ENCODE data around the gene CLIC4. TPM values are rescaled to one million over a fixed set of nuclear protein-coding genes. Genes with fewer than 3 reads are reported as not detected.
"Not testable (repeated sequence)": the region's sequence is repeated elsewhere in the genome, so short reads cannot be mapped to it uniquely, and the experiment has no call there.

The CLIC4 gene
- polyA plus RNA-seq, 1 donor (not counting 4 experiments of a cell fraction or from before 2014, with no cell fraction given), result 130 TPM

DNA sequence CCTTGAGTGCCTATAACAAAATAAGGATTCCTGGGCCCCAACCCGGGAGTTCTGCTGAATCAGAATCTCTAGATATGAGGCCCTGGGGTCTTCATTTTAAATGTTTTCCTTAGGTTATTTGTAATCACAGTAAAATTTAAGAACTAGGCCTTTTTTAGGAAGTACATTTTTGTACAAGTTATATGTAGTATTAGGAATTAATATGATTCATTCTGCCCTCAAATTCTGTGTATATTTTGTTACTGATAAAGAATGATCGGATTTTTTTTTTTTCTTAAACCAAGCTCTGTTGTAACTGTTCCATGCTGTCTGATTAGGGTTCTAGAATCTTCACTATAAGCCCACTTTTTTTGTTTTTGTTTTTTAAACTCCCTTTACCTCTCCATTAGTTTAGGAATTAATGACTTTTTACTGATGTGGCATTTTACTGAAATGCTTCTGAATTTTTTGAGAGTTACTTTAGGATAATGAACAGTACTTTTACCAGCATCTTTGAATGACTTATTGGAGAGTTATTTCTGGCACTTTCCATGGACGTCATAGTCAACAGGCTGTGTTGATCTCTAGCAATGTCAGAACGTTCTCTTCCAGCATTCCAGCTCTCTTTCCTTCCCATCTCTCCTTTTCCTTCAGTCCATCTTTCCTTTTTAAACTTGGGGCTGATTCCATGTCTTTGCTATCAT, 48.3 kb downstream of the CLIC4 start:
- no peaks in the 10 kb centered on the region for H3K4me1 ChIP-seq (ENCODE audit: control insufficient read depth, extremely low read depth, insufficient read depth, low read length)
- dilution Hi-C loops (cut with MboI; ENCODE audit: extremely low pct_ligation_motif_present, low sequenced_read_pairs), result no loop called here
- no peak overlapping the region for H3K27ac ChIP-seq (ENCODE audit: control insufficient read depth, insufficient read depth, low read length)
- H3K36me3 ChIP-seq (ENCODE audit: control insufficient read depth in 2 of 2, extremely low read depth in 1 of 2, insufficient read depth in 2 of 2, low read length in 2 of 2), result peaks cover 3 to 4% of the 10 kb centered on the region in 2 experiments
- H3K9me1 ChIP-seq (ENCODE audit: control insufficient read depth, extremely low read depth, insufficient read depth, low read length), result no peaks in the 10 kb centered on the region
- no peaks in the 10 kb centered on the region for H3K9me3 ChIP-seq (ENCODE audit: control insufficient read depth, low read depth, low read length)
- H3K9ac ChIP-seq (ENCODE audit: control insufficient read depth, extremely low read depth, insufficient read depth, low read length), result no peak overlapping the region
- TF ChIP-seq, protein P1, sequence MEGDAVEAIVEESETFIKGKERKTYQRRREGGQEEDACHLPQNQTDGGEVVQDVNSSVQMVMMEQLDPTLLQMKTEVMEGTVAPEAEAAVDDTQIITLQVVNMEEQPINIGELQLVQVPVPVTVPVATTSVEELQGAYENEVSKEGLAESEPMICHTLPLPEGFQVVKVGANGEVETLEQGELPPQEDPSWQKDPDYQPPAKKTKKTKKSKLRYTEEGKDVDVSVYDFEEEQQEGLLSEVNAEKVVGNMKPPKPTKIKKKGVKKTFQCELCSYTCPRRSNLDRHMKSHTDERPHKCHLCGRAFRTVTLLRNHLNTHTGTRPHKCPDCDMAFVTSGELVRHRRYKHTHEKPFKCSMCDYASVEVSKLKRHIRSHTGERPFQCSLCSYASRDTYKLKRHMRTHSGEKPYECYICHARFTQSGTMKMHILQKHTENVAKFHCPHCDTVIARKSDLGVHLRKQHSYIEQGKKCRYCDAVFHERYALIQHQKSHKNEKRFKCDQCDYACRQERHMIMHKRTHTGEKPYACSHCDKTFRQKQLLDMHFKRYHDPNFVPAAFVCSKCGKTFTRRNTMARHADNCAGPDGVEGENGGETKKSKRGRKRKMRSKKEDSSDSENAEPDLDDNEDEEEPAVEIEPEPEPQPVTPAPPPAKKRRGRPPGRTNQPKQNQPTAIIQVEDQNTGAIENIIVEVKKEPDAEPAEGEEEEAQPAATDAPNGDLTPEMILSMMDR (optimal IDR thresholded peaks at IDR 0.05 in 1 of 3, IDR thresholded peaks at IDR 0.05 in 1 of 3, conservative IDR thresholded peaks at IDR 0.05 in 1 of 3; ENCODE audit: extremely low read depth in 1 of 3, insufficient read depth in 2 of 3, low read length in 3 of 3), result no peak
- no peak for TF ChIP-seq EZH2 (IDR thresholded peaks at IDR 0.05; ENCODE audit: low read length)
- H3K79me2 ChIP-seq (ENCODE audit: control insufficient read depth, insufficient read depth, low read length), result peaks cover 66% of the 10 kb centered on the region
- no peaks in the 10 kb centered on the region for H3K27me3 ChIP-seq (ENCODE audit: control insufficient read depth, extremely low read depth, insufficient read depth, low read length)
- H3K4me2 ChIP-seq (ENCODE audit: control insufficient read depth, extremely low read depth, insufficient read depth, low read depth, low read length), result no peak overlapping the region
- H4K20me1 ChIP-seq (ENCODE audit: control insufficient read depth, extremely low read depth, insufficient read depth, low read length), result no peaks in the 10 kb centered on the region
- DNase-seq (ENCODE audit: low read depth, low spot score) (no peak), FAIRE-seq (no peak)
- no peak overlapping the region for H2AFZ ChIP-seq (ENCODE audit: control insufficient read depth, low read length)
- no peak overlapping the region for H3K4me3 ChIP-seq (ENCODE audit: control insufficient read depth in 2 of 3, extremely low read depth in 1 of 3, insufficient read depth in 2 of 3, low read depth in 1 of 3, low read length in 3 of 3)

DNA sequence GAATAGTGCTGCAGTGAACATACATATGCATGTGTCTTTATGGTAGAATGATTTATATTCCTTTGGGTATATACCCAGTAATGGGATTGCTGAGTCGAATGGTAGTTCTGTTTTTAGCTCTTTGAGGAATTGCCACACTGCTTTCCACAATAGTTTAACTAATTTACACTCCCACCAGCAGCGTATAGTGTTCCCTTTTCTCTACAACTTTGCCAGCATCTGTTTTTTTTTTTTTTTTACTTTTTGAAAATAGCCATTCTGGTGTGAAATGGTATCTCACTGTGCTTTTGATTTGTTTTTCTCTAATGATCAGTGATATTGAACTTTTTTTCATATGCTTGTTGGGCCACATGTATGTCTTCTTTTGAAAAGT, 48.9 kb downstream of the CLIC4 start:
- H3K9me1 ChIP-seq (ENCODE audit: control insufficient read depth, extremely low read depth, insufficient read depth, low read length); H3K4me2 ChIP-seq (ENCODE audit: control insufficient read depth, extremely low read depth, insufficient read depth, low read depth, low read length); H2AFZ ChIP-seq (ENCODE audit: control insufficient read depth, low read length); dilution Hi-C loops (cut with MboI; ENCODE audit: extremely low pct_ligation_motif_present, low sequenced_read_pairs); H3K27me3 ChIP-seq (ENCODE audit: control insufficient read depth, extremely low read depth, insufficient read depth, low read length); H3K36me3 ChIP-seq (ENCODE audit: control insufficient read depth in 2 of 2, extremely low read depth in 1 of 2, insufficient read depth in 2 of 2, low read length in 2 of 2); H3K27ac ChIP-seq (ENCODE audit: control insufficient read depth, insufficient read depth, low read length); H3K4me3 ChIP-seq (ENCODE audit: control insufficient read depth in 2 of 3, extremely low read depth in 1 of 3, insufficient read depth in 2 of 3, low read depth in 1 of 3, low read length in 3 of 3); H3K9me3 ChIP-seq (ENCODE audit: control insufficient read depth, low read depth, low read length); H3K9ac ChIP-seq (ENCODE audit: control insufficient read depth, extremely low read depth, insufficient read depth, low read length); H3K4me1 ChIP-seq (ENCODE audit: control insufficient read depth, extremely low read depth, insufficient read depth, low read length); DNase-seq (ENCODE audit: low read depth, low spot score); FAIRE-seq; H4K20me1 ChIP-seq (ENCODE audit: control insufficient read depth, extremely low read depth, insufficient read depth, low read length): not testable (repeated sequence)
- H3K79me2 ChIP-seq (ENCODE audit: control insufficient read depth, insufficient read depth, low read length), result peaks cover 60% of the 10 kb centered on the region

DNA sequence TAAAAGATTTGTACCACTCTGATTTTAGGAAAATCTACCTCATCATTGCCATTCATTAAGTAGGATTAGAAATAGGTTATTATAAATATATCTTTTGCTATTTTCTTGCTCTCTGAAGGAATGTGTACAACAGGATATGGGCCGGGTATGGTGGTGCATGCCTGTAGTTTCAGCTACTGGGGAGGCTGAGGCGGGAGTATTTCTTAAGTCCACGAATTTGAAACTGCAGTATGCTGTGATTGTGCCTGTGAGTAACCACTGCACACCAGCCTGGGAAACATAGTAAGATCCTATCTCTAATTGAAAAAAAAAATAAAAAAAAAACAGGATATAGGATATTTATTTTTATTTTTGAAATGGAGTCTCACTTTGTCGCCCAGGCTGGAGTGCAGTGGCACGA, 50.0 kb downstream of the CLIC4 start:
- TF ChIP-seq, protein P1 (optimal IDR thresholded peaks at IDR 0.05 in 1 of 3, IDR thresholded peaks at IDR 0.05 in 1 of 3, conservative IDR thresholded peaks at IDR 0.05 in 1 of 3; ENCODE audit: extremely low read depth in 1 of 3, insufficient read depth in 2 of 3, low read length in 3 of 3), result no peak
- TF ChIP-seq EZH2 (IDR thresholded peaks at IDR 0.05; ENCODE audit: low read length), result no peak
- Histone ChIP-seq H3K4me2 (ENCODE audit: control insufficient read depth, extremely low read depth, insufficient read depth, low read depth, low read length) (no peak overlapping the region), H3K27ac (ENCODE audit: control insufficient read depth, insufficient read depth, low read length) (no peak overlapping the region)

More for the DNA sequence above, 50.0 kb downstream of the CLIC4 start:
- Histone ChIP-seq H3K79me2 (ENCODE audit: control insufficient read depth, insufficient read depth, low read length) (peaks cover 53% of the 10 kb centered on the region), H2AFZ (ENCODE audit: control insufficient read depth, low read length) (no peak overlapping the region), H3K9me1 (ENCODE audit: control insufficient read depth, extremely low read depth, insufficient read depth, low read length) (no peaks in the 10 kb centered on the region), H4K20me1 (ENCODE audit: control insufficient read depth, extremely low read depth, insufficient read depth, low read length) (no peaks in the 10 kb centered on the region), H3K9me3 (ENCODE audit: control insufficient read depth, low read depth, low read length) (no peaks in the 10 kb centered on the region), H3K4me3 (ENCODE audit: control insufficient read depth in 2 of 3, extremely low read depth in 1 of 3, insufficient read depth in 2 of 3, low read depth in 1 of 3, low read length in 3 of 3) (no peak overlapping the region), H3K36me3 (ENCODE audit: control insufficient read depth in 2 of 2, extremely low read depth in 1 of 2, insufficient read depth in 2 of 2, low read length in 2 of 2) (peaks cover 0 to 4% of the 10 kb centered on the region in 2 experiments), H3K9ac (ENCODE audit: control insufficient read depth, extremely low read depth, insufficient read depth, low read length) (no peak overlapping the region), H3K27me3 (ENCODE audit: control insufficient read depth, extremely low read depth, insufficient read depth, low read length) (no peaks in the 10 kb centered on the region), H3K4me1 (ENCODE audit: control insufficient read depth, extremely low read depth, insufficient read depth, low read length) (no peaks in the 10 kb centered on the region)
- dilution Hi-C loops (cut with MboI; ENCODE audit: extremely low pct_ligation_motif_present, low sequenced_read_pairs), result no loop called here
- FAIRE-seq, result no peak
- no peak for DNase-seq (ENCODE audit: low read depth, low spot score)

Data from keratinocyte (primary cell).